Stimulated activated CD8-positive, alpha-beta memory T cell treated with anti-CD3 and anti-CD28 coated beads, Interleukin-12 subunit alpha, Interleukin-12 subunit beta, amount 100 ng/mL, for 24 hours (primary cell): Measurements from ENCODE around the gene RBMS3.

Source experiments
- DNase-seq: peaks from one replicate; pipeline ENCODE4 v3.0.0-alpha.2; 2020; ENCODE audit errors: extremely low read depth

The RBMS3 gene

GRCh38 chr3:29731050-29731449 lies 450.2 kb downstream of the RBMS3 start:
- no peak for DNase-seq

- DNase-seq: no peak
Measured at GRCh38 chr3:29741231-29741630, 460.4 kb downstream of the RBMS3 start.

GRCh38 chr3:29745232-29745870 lies 464.5 kb downstream of the RBMS3 start:
- DNase-seq: no peak

GRCh38 chr3:29746163-29746760 lies 465.4 kb downstream of the RBMS3 start:
- no peak for DNase-seq

GRCh38 chr3:29747991-29748390 lies 467.1 kb downstream of the RBMS3 start:
- DNase-seq: no peak

- no peak for DNase-seq
Measured at GRCh38 chr3:29751647-29752314, 470.9 kb downstream of the RBMS3 start.

- no peak for DNase-seq
Measured at GRCh38 chr3:29754346-29754745, 473.5 kb downstream of the RBMS3 start.

- DNase-seq: no peak
Measured at GRCh38 chr3:29755416-29755815, 474.5 kb downstream of the RBMS3 start.

- no peak for DNase-seq
Measured at GRCh38 chr3:29757054-29757777, 476.3 kb downstream of the RBMS3 start.

GRCh38 chr3:29758108-29758433 lies 477.2 kb downstream of the RBMS3 start:
- DNase-seq: no peak

GRCh38 chr3:29758434-29759322 lies 477.8 kb downstream of the RBMS3 start:
- no peak for DNase-seq

GRCh38 chr3:29759411-29760225 lies 478.7 kb downstream of the RBMS3 start:
- DNase-seq: no peak

- no peak for DNase-seq
Measured at GRCh38 chr3:29760226-29760685, 479.4 kb downstream of the RBMS3 start.

GRCh38 chr3:29761517-29761916 lies 480.6 kb downstream of the RBMS3 start:
- DNase-seq: no peak

- DNase-seq: no peak
Measured at GRCh38 chr3:29763115-29763514, 482.2 kb downstream of the RBMS3 start.

- DNase-seq: no peak
Measured at GRCh38 chr3:29764041-29764440, 483.2 kb downstream of the RBMS3 start.

GRCh38 chr3:29764603-29765254 lies 483.9 kb downstream of the RBMS3 start:
- no peak for DNase-seq

- DNase-seq: no peak
Measured at GRCh38 chr3:29771602-29772001, 490.7 kb downstream of the RBMS3 start.

GRCh38 chr3:29772436-29772835 lies 491.6 kb downstream of the RBMS3 start:
- no peak for DNase-seq

GRCh38 chr3:29773481-29773880 lies 492.6 kb downstream of the RBMS3 start:
- DNase-seq: no peak
